DOHH2 (cell line): ENCODE measurements around the gene ZNF205.

ENCODE experiments used
- CTCF ChIP-seq: fragments of 200-600 bp; sonication (generic); IDR thresholded peaks from one replicate; pipeline ENCODE4 v1.5.1; 2014; ENCODE audit warnings: antibody characterized with exemption, mild to moderate bottlenecking, low read depth, low read length; ENCODE audit not compliant: poor library complexity, severe bottlenecking
- EZH2phosphoT487 ChIP-seq: fragments of 200-600 bp; sonication (generic); IDR thresholded peaks from 2 replicates; pipeline ENCODE4 v1.6.1; 2017; ENCODE audit warnings: borderline replicate concordance, mild to moderate bottlenecking, antibody characterized with exemption, low read length, moderate library complexity, mixed read lengths

- TF ChIP-seq CTCF (no peak), EZH2phosphoT487 (no peak)
Measured at GRCh38 chr16:3065069-3065741, 47.2 kb upstream of the ZNF205 start, which contains the start of gene IL32.
